ENCODE measurements around the gene IQSEC1. TPM values are rescaled to one million over a fixed set of nuclear protein-coding genes. Genes with fewer than 3 reads are reported as not detected.

Gene IQSEC1
- total RNA-seq: 148 TPM

DNA sequence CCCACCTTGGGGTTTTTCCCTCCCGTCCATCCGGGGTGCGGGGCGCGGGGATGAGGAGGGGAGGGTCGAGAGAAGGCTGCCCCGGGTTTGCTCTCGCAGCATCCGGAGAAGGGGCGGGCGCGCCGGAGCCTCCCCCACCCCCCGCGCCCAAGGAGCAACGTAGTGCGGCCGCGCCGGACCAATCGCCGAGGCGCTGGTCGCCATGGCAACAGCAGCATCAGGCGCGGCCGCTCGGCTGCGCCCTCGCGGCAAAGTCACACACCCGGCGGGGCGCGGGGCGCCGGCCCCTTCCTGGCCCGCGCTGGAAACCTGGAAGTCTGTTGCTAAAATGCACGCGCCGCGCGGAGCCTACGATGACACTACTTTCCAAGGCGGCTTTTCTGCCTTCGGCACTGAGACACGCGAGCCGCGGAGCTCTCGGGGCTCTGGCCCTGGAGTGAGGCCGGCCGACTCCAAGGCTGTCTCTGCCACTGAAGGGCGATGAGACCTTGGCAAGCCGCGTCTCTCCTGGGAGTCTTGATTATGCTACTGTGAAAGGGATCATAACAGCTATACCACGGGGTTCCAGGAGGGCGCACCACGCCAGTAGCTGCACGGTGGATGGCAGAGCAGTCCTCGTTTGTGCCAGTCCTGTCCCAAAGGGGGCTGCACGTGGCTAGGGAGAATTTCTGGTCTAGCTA is at the start of gene IQSEC1:
Gene IQSEC1 (minus strand): TSS at position 104 of the 680 bp plus-strand sequence. CDS start 415 bp downstream, outside the sequence.
- Histone ChIP-seq H3K27me3 (no peaks in the 10 kb centered on the region), H3K9me3 (no peaks in the 10 kb centered on the region), H3K27ac (peak within 1 kb of the TSS; percentile 11 to 16), H3K4me3 (peak within 1 kb of the TSS; percentile 44 to 58), H3K4me1 (peaks cover 14 to 30% of the 10 kb centered on the region in 2 donors), H3K36me3 (no peaks in the 10 kb centered on the region)
- DNase-seq (ENCODE audit: low spot score in 2 of 2): peak; percentile 16 to 83
- TF ChIP-seq, protein P1, sequence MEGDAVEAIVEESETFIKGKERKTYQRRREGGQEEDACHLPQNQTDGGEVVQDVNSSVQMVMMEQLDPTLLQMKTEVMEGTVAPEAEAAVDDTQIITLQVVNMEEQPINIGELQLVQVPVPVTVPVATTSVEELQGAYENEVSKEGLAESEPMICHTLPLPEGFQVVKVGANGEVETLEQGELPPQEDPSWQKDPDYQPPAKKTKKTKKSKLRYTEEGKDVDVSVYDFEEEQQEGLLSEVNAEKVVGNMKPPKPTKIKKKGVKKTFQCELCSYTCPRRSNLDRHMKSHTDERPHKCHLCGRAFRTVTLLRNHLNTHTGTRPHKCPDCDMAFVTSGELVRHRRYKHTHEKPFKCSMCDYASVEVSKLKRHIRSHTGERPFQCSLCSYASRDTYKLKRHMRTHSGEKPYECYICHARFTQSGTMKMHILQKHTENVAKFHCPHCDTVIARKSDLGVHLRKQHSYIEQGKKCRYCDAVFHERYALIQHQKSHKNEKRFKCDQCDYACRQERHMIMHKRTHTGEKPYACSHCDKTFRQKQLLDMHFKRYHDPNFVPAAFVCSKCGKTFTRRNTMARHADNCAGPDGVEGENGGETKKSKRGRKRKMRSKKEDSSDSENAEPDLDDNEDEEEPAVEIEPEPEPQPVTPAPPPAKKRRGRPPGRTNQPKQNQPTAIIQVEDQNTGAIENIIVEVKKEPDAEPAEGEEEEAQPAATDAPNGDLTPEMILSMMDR (IDR thresholded peaks at IDR 0.05): no peak
- intact Hi-C loops (cut with DNase I): loop anchor here (2.0 kb wide), 2 partner anchors 51 to 79 kb away; no protein-coding TSS in a partner anchor

DNA sequence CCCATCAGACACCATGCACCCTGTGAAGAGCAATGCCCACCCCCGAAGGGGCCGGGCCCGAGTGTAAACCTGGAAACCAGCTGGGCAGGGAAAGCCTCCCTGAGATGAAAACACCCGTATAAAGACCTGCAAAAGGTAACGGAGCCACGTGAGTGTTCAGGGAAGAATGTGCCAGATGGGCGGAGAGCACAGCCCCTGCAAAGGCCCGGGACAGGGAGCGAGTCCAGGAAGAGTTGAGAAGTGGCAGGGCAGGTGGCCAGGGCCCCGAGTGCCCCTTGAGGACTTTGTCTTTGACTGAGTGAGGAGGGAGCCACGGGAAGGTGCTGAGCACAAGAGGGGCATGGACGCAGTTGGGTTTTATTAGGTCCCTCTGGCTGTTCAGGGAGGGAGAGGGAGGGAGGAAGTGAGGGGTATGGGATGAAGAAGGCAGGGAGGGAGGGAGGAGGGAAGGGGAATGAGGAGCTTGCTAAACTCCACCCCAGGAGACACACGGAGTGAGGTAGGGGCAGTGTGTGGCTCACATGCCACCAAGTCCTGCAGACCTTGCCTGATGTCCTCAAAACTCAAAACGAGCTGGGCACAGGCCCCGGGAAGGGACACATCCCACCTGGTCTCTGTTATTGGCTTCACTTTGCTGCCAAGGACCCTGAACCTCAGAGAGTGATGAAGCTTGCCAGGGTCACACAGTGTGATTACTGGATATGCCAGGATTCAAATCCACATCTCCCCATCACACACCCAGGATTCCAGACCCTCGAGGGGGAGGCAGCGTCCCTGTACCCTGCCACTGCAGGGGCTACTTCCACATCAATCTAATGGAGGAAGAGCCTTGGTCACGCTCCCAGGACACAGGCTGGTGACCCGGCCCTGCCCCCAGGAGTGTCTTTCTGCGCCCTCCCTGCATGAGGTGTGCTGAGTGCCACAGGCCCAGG is 49.1 kb upstream of the IQSEC1 start:
- DNase-seq (ENCODE audit: low spot score in 2 of 2): no peak
- intact Hi-C loops (cut with DNase I): no loop called here
- Histone ChIP-seq H3K4me1 (no peaks in the 10 kb centered on the region), H3K27me3 (no peaks in the 10 kb centered on the region), H3K4me3 (no peak overlapping the region), H3K36me3 (no peaks in the 10 kb centered on the region), H3K27ac (no peak overlapping the region), H3K9me3 (no peaks in the 10 kb centered on the region)
- TF ChIP-seq, protein P1 (IDR thresholded peaks at IDR 0.05): no peak

DNA sequence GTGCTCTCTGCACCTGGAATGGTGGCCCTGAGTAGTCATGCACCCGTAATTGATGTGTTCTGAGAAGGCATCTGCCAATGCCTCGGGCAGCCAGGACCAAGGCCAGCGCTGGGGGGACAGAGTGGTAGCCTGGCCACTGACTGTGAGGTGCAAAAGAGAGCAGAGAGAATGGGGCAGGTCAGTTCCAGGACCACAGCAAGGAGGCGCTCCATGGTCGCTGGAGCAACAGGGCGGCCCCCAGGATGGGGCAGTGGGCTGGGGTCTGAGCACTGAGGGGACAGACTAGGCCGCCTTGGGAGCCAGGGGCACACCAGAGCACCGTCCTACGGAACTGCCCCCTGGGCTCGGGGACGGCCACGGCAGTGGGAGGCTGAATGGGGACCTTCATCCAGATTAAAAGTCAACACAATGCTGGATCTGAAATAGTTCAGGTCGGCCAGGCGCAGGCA is 48.3 kb upstream of the IQSEC1 start:
- DNase-seq (ENCODE audit: low spot score in 2 of 2): no peak
- intact Hi-C loops (cut with DNase I): no loop called here

DNA sequence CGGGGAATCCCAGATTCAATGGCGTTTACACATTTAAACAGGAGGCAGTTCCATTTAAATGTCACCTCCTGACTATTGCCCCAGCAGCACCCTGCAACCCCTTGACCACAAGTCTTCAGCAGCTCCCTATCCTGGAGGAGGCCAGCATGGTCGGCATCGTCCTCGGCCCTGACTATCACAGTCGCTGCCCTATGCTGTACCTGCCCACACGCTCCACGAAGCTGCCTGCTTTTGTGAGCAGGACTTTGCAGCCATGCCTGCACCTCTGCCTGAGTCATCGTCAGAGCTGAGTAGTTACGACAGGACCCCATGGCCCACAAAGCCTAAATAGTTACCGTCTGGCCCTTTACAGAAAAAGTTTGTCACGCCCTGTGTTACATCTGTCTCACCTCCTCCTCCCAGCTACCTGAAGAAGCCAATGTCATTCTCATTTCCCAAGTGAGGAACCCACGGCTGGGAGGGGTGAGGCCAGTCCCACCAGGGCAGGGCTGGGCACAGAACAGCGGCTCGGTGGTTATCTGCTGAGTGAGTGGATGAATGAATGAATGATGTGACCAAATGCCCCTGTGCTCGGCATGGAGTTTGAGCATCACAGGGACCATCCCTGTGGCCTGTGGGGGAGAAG is 47.8 kb upstream of the IQSEC1 start:
- TF ChIP-seq, protein P1 (IDR thresholded peaks at IDR 0.05): no peak
- DNase-seq (ENCODE audit: low spot score in 2 of 2): no peak

More for the DNA sequence above, 48.3 kb upstream of the IQSEC1 start:
- TF ChIP-seq, protein P1 (IDR thresholded peaks at IDR 0.05): no peak
- Histone ChIP-seq H3K36me3 (no peaks in the 10 kb centered on the region), H3K27ac (no peak overlapping the region), H3K4me1 (no peaks in the 10 kb centered on the region), H3K9me3 (no peaks in the 10 kb centered on the region), H3K4me3 (no peak overlapping the region), H3K27me3 (no peaks in the 10 kb centered on the region)

DNA sequence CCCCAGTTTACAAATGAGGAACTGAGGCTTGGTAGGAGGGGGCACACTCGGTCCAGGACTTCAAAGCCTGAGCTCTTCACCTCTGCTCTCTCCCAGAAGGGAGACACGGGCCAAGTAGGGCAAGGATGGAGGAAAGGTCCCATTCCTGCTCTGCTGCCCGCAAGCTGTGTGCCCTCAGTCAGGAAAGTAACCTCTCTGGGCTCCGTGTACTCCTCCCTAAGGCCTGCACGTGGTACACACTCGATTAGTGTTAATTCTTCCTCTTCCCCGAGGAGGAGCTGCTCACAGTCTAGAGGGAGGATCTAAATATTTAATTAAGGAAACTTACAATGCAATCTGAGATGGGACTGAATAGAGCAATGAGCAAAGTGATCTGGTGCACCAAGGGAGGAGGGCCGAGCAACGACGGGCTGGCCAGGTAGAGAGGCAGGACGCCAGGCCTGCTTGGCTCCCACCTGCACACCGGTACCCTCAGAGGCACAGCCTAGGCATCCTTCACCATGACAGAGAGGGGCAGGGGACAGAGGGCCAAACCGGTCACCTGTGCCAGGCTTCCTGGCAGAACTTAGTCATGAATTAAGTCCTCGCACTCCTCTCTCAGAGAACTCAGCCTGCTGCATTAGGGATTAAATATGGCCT is 47.2 kb upstream of the IQSEC1 start:
- TF ChIP-seq, protein P1 (IDR thresholded peaks at IDR 0.05): no peak
- no peak overlapping the region for H3K4me3 ChIP-seq
- H3K27ac ChIP-seq: no peak overlapping the region
- H3K27me3 ChIP-seq: no peaks in the 10 kb centered on the region
- no peaks in the 10 kb centered on the region for H3K4me1 ChIP-seq
- H3K9me3 ChIP-seq: no peaks in the 10 kb centered on the region
- no peaks in the 10 kb centered on the region for H3K36me3 ChIP-seq
- DNase-seq (ENCODE audit: low spot score in 2 of 2): no peak
- intact Hi-C loops (cut with DNase I): no loop called here

More for the DNA sequence above, 47.8 kb upstream of the IQSEC1 start:
- no peaks in the 10 kb centered on the region for H3K4me1 ChIP-seq
- H3K27me3 ChIP-seq: no peaks in the 10 kb centered on the region
- H3K27ac ChIP-seq: no peak overlapping the region
- no peaks in the 10 kb centered on the region for H3K9me3 ChIP-seq
- intact Hi-C loops (cut with DNase I): no loop called here
- no peak overlapping the region for H3K4me3 ChIP-seq
- no peaks in the 10 kb centered on the region for H3K36me3 ChIP-seq
